ENCODE results near the gene GIT2. TPM values are rescaled to one million over a fixed set of nuclear protein-coding genes. Genes with fewer than 3 reads are reported as not detected.

Gene GIT2
- total and polyA plus RNA-seq, 2 donors from 2014 or later: 10.4 to 46.2 TPM

- H3K36me3 ChIP-seq (ENCODE audit: control insufficient read depth in 2 of 3, insufficient read depth in 3 of 3, low read length in 3 of 3): peaks cover 0 to 24% (median 18%) of the 10 kb centered on the region in 3 donors
Observed at GRCh38 chr12:109963330-109963729, 32.8 kb downstream of the GIT2 start.

GRCh38 chr12:109962398-109962797, 33.8 kb downstream of the GIT2 start:
- intact Hi-C loops (cut with DNase I): no loop called here
- Histone ChIP-seq H3K27me3 (ENCODE audit: control insufficient read depth, insufficient read depth, low read length) (no peaks in the 10 kb centered on the region), H3K9ac (ENCODE audit: low read length in 3 of 3) (no peak overlapping the region), H3K4me3 (ENCODE audit: low read length in 3 of 3) (no peak overlapping the region), H3K27ac (ENCODE audit: low read depth in 2 of 2, low read length in 2 of 2) (no peak overlapping the region), H3K9me3 (ENCODE audit: control insufficient read depth in 2 of 3, insufficient read depth in 1 of 3, low read length in 3 of 3) (no peaks in the 10 kb centered on the region), H3K36me3 (ENCODE audit: control insufficient read depth in 2 of 3, insufficient read depth in 3 of 3, low read length in 3 of 3) (peaks cover 0 to 24% (median 18%) of the 10 kb centered on the region in 3 donors), H3K4me1 (ENCODE audit: control insufficient read depth in 2 of 3, insufficient read depth in 2 of 3, low read depth in 1 of 3, low read length in 3 of 3) (no peaks in the 10 kb centered on the region)
- no peak for DNase-seq
- TF ChIP-seq, protein P1, sequence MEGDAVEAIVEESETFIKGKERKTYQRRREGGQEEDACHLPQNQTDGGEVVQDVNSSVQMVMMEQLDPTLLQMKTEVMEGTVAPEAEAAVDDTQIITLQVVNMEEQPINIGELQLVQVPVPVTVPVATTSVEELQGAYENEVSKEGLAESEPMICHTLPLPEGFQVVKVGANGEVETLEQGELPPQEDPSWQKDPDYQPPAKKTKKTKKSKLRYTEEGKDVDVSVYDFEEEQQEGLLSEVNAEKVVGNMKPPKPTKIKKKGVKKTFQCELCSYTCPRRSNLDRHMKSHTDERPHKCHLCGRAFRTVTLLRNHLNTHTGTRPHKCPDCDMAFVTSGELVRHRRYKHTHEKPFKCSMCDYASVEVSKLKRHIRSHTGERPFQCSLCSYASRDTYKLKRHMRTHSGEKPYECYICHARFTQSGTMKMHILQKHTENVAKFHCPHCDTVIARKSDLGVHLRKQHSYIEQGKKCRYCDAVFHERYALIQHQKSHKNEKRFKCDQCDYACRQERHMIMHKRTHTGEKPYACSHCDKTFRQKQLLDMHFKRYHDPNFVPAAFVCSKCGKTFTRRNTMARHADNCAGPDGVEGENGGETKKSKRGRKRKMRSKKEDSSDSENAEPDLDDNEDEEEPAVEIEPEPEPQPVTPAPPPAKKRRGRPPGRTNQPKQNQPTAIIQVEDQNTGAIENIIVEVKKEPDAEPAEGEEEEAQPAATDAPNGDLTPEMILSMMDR (IDR thresholded peaks at IDR 0.05; ENCODE audit: borderline replicate concordance, extremely low read depth, insufficient read depth): no peak
- no peak for FAIRE-seq

More at GRCh38 chr12:109963330-109963729, 32.8 kb downstream of the GIT2 start:
- DNase-seq (no peak), FAIRE-seq (no peak)
- H3K4me1 ChIP-seq (ENCODE audit: control insufficient read depth in 2 of 3, insufficient read depth in 2 of 3, low read depth in 1 of 3, low read length in 3 of 3): peaks cover 0 to 5% (median 0%) of the 10 kb centered on the region in 3 donors
- intact Hi-C loops (cut with DNase I): no loop called here
- H3K4me3 ChIP-seq (ENCODE audit: low read length in 3 of 3): no peak overlapping the region
- no peak overlapping the region for H3K9ac ChIP-seq (ENCODE audit: low read length in 3 of 3)
- TF ChIP-seq, protein P1 (IDR thresholded peaks at IDR 0.05; ENCODE audit: borderline replicate concordance, extremely low read depth, insufficient read depth): no peak
- H3K27me3 ChIP-seq (ENCODE audit: control insufficient read depth, insufficient read depth, low read length): no peaks in the 10 kb centered on the region
- H3K9me3 ChIP-seq (ENCODE audit: control insufficient read depth in 2 of 3, insufficient read depth in 1 of 3, low read length in 3 of 3): no peaks in the 10 kb centered on the region
- no peak overlapping the region for H3K27ac ChIP-seq (ENCODE audit: low read depth in 2 of 2, low read length in 2 of 2)

GRCh38 chr12:109961612-109962011, 34.6 kb downstream of the GIT2 start:
- no peak overlapping the region for H3K4me3 ChIP-seq (ENCODE audit: low read length in 3 of 3)
- FAIRE-seq: no peak
- intact Hi-C loops (cut with DNase I): no loop called here

More at GRCh38 chr12:109961612-109962011, 34.6 kb downstream of the GIT2 start:
- Histone ChIP-seq H3K36me3 (ENCODE audit: control insufficient read depth in 2 of 3, insufficient read depth in 3 of 3, low read length in 3 of 3) (peaks cover 0 to 24% (median 18%) of the 10 kb centered on the region in 3 donors), H3K9ac (ENCODE audit: low read length in 3 of 3) (no peak overlapping the region), H3K9me3 (ENCODE audit: control insufficient read depth in 2 of 3, insufficient read depth in 1 of 3, low read length in 3 of 3) (no peaks in the 10 kb centered on the region), H3K27me3 (ENCODE audit: control insufficient read depth, insufficient read depth, low read length) (no peaks in the 10 kb centered on the region), H3K4me1 (ENCODE audit: control insufficient read depth in 2 of 3, insufficient read depth in 2 of 3, low read depth in 1 of 3, low read length in 3 of 3) (no peaks in the 10 kb centered on the region), H3K27ac (ENCODE audit: low read depth in 2 of 2, low read length in 2 of 2) (no peak overlapping the region)
- TF ChIP-seq, protein P1 (IDR thresholded peaks at IDR 0.05; ENCODE audit: borderline replicate concordance, extremely low read depth, insufficient read depth): no peak
- DNase-seq: no peak
